Measurements from ENCODE around the gene MDP1.

Gene MDP1

DNA sequence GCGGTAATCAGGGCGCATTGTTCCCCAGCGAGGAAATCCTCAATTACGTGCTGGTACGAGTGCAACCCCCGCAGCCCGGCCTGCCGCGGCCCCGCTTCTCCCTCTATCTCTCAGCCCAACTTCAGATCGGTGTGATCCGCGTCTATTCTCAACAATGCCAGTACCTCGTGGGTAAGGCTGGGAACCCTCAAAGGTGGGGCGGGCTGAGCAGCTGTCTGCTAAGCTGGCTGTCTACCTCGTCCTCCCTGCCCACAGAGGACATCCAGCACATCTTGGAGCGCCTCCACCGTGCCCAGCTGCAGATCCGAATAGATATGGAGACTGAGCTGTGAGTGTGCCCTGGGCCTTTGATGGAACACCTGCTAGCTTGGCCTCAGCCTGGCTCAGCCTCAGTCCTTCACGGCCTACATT lies 43.0 kb downstream of the MDP1 start:
- no peak for ATAC-seq
- TF ChIP-seq, protein P1, sequence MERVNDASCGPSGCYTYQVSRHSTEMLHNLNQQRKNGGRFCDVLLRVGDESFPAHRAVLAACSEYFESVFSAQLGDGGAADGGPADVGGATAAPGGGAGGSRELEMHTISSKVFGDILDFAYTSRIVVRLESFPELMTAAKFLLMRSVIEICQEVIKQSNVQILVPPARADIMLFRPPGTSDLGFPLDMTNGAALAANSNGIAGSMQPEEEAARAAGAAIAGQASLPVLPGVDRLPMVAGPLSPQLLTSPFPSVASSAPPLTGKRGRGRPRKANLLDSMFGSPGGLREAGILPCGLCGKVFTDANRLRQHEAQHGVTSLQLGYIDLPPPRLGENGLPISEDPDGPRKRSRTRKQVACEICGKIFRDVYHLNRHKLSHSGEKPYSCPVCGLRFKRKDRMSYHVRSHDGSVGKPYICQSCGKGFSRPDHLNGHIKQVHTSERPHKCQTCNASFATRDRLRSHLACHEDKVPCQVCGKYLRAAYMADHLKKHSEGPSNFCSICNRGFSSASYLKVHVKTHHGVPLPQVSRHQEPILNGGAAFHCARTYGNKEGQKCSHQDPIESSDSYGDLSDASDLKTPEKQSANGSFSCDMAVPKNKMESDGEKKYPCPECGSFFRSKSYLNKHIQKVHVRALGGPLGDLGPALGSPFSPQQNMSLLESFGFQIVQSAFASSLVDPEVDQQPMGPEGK (CRISPR knock-in tag; IDR thresholded peaks at IDR 0.05; ENCODE audit: borderline replicate concordance) = no peak
- TF ChIP-seq GLIS3 (CRISPR knock-in tag; IDR thresholded peaks at IDR 0.05) (no peak), ZFP30 (CRISPR knock-in tag; IDR thresholded peaks at IDR 0.05) (no peak), ZFP3 (CRISPR knock-in tag; IDR thresholded peaks at IDR 0.05) (no peak), BACH2 (CRISPR knock-in tag; IDR thresholded peaks at IDR 0.05; ENCODE audit: borderline replicate concordance) (no peak), ARNTL (CRISPR knock-in tag; IDR thresholded peaks at IDR 0.05; ENCODE audit: borderline replicate concordance, low read depth) (no peak), PPARA (CRISPR knock-in tag; IDR thresholded peaks at IDR 0.05; ENCODE audit: borderline replicate concordance) (no peak), ZNF70 (CRISPR knock-in tag; IDR thresholded peaks at IDR 0.05) (no peak)

DNA sequence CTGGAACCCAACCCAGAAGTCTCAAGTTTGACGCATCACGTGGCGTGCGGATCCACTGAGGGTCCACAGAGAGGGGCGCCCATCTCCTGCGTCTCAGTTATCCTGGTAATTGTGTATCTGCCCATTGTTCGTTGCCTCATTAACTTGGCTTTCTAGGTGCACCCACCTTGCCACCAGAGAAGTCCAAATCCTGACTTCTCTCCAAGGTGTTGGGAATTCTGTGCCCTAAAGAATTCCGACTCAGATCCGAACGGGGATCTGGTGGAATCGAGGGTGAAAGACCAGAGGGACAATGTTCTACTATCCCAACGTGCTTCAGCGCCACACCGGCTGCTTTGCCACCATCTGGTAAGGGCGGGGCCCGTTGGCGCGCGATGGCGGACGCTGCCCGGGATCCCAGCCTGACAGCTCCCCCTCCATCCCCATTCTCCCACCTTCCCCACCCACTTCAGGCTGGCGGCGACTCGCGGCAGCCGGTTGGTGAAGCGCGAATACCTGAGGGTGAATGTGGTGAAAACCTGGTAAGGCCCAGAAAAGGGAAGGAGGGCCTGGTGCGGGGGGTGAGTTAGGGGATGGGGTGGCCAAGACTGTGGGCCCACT lies 43.5 kb downstream of the MDP1 start:
- no peak for TF ChIP-seq TCF4 (CRISPR knock-in tag; IDR thresholded peaks at IDR 0.05; ENCODE audit: borderline replicate concordance)
- TF ChIP-seq ISL1 (CRISPR knock-in tag; IDR thresholded peaks at IDR 0.05) = no peak
- TF ChIP-seq TOX (CRISPR knock-in tag; IDR thresholded peaks at IDR 0.05; ENCODE audit: borderline replicate concordance) = no peak
- no peak; the same call in none of the 3 replicates for ATAC-seq

DNA sequence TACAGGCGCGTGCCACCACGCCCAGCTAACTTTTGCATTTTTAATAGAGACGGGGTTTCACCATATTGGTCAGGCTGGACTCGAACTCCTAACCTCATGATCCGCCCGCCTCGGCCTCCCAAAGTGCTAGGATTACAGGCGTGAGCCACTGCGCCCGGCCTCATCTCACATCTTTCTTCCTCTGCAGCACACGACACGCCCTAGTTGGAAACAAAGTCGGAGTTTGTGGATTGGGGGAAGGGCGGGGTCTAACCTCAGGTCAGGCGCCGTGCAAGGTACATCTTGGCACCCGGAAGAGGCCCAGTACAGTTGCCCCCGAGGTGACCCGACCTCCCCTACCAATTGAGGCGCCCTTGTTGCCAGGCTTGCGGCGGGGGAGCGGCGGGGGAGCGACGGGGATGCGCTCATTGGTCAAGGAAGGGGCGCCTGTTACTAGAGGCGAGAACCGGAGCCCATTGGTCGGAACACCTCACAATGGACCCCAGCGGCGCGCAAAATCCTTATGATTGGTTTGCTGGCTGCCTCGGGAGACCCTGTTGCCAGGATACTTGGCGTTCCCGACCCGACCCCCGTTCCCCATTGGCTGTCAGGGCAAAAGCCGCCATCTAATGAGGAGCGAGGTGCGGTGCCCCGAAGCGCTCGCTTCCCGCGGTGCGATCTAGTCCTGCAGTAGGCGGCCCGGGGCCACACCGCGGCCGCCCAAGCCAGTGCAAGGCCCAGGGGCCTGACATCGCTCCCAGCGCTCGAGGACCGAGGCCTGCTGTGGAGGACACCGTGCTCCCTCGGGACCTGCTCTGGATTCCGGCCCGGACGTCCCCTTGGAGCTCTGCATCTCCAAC lies 44.2 kb downstream of the MDP1 start, which contains the start of gene REC8:
Gene REC8 (plus strand): TSS at position 659 of the 839 bp plus-strand sequence. CDS start 473 bp downstream, outside the sequence.
- ATAC-seq = peak; percentile 92
- TF ChIP-seq ZNF8 (CRISPR knock-in tag; IDR thresholded peaks at IDR 0.05) = 0 out of 2 replicates have a peak, but pooled peaks have one; percentile 35
- TF ChIP-seq, protein P2, sequence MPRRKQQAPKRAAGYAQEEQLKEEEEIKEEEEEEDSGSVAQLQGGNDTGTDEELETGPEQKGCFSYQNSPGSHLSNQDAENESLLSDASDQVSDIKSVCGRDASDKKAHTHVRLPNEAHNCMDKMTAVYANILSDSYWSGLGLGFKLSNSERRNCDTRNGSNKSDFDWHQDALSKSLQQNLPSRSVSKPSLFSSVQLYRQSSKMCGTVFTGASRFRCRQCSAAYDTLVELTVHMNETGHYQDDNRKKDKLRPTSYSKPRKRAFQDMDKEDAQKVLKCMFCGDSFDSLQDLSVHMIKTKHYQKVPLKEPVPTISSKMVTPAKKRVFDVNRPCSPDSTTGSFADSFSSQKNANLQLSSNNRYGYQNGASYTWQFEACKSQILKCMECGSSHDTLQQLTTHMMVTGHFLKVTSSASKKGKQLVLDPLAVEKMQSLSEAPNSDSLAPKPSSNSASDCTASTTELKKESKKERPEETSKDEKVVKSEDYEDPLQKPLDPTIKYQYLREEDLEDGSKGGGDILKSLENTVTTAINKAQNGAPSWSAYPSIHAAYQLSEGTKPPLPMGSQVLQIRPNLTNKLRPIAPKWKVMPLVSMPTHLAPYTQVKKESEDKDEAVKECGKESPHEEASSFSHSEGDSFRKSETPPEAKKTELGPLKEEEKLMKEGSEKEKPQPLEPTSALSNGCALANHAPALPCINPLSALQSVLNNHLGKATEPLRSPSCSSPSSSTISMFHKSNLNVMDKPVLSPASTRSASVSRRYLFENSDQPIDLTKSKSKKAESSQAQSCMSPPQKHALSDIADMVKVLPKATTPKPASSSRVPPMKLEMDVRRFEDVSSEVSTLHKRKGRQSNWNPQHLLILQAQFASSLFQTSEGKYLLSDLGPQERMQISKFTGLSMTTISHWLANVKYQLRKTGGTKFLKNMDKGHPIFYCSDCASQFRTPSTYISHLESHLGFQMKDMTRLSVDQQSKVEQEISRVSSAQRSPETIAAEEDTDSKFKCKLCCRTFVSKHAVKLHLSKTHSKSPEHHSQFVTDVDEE (CRISPR knock-in tag; IDR thresholded peaks at IDR 0.05) = no peak
- TF ChIP-seq OSR1 (CRISPR knock-in tag; IDR thresholded peaks at IDR 0.05) = no peak
- TF ChIP-seq, protein P1 (CRISPR knock-in tag; IDR thresholded peaks at IDR 0.05; ENCODE audit: borderline replicate concordance) = no peak
- TF ChIP-seq ISL1 (CRISPR knock-in tag; IDR thresholded peaks at IDR 0.05) = no peak
- TF ChIP-seq BACH2 (CRISPR knock-in tag; IDR thresholded peaks at IDR 0.05; ENCODE audit: borderline replicate concordance) = no peak
- TF ChIP-seq GLIS3 (CRISPR knock-in tag; IDR thresholded peaks at IDR 0.05) = peak; percentile 77; the same call in 1 of the 2 replicates
- TF ChIP-seq, protein P3, sequence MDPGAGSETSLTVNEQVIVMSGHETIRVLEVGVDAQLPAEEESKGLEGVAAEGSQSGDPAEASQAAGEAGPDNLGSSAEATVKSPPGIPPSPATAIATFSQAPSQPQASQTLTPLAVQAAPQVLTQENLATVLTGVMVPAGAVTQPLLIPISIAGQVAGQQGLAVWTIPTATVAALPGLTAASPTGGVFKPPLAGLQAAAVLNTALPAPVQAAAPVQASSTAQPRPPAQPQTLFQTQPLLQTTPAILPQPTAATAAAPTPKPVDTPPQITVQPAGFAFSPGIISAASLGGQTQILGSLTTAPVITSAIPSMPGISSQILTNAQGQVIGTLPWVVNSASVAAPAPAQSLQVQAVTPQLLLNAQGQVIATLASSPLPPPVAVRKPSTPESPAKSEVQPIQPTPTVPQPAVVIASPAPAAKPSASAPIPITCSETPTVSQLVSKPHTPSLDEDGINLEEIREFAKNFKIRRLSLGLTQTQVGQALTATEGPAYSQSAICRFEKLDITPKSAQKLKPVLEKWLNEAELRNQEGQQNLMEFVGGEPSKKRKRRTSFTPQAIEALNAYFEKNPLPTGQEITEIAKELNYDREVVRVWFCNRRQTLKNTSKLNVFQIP (CRISPR knock-in tag; IDR thresholded peaks at IDR 0.05; ENCODE audit: borderline replicate concordance, low read depth) = no peak
- no peak for TF ChIP-seq ZC3H10 (CRISPR knock-in tag; IDR thresholded peaks at IDR 0.05)
- TF ChIP-seq, protein P4, sequence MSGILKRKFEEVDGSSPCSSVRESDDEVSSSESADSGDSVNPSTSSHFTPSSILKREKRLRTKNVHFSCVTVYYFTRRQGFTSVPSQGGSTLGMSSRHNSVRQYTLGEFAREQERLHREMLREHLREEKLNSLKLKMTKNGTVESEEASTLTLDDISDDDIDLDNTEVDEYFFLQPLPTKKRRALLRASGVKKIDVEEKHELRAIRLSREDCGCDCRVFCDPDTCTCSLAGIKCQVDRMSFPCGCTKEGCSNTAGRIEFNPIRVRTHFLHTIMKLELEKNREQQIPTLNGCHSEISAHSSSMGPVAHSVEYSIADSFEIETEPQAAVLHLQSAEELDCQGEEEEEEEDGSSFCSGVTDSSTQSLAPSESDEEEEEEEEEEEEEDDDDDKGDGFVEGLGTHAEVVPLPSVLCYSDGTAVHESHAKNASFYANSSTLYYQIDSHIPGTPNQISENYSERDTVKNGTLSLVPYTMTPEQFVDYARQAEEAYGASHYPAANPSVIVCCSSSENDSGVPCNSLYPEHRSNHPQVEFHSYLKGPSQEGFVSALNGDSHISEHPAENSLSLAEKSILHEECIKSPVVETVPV (CRISPR knock-in tag; IDR thresholded peaks at IDR 0.05) = no peak
- TF ChIP-seq CSDC2 (CRISPR knock-in tag; IDR thresholded peaks at IDR 0.05) = peak; percentile 81; the same call in 1 of the 2 replicates
- 0 out of 2 replicates have a peak, but pooled peaks have one; percentile 13 for TF ChIP-seq ZFP30 (CRISPR knock-in tag; IDR thresholded peaks at IDR 0.05)
- TF ChIP-seq RARB (CRISPR knock-in tag; IDR thresholded peaks at IDR 0.05) = no peak
- TF ChIP-seq, protein P5, sequence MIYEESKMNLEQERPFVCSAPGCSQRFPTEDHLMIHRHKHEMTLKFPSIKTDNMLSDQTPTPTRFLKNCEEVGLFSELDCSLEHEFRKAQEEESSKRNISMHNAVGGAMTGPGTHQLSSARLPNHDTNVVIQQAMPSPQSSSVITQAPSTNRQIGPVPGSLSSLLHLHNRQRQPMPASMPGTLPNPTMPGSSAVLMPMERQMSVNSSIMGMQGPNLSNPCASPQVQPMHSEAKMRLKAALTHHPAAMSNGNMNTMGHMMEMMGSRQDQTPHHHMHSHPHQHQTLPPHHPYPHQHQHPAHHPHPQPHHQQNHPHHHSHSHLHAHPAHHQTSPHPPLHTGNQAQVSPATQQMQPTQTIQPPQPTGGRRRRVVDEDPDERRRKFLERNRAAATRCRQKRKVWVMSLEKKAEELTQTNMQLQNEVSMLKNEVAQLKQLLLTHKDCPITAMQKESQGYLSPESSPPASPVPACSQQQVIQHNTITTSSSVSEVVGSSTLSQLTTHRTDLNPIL (CRISPR knock-in tag; IDR thresholded peaks at IDR 0.05; ENCODE audit: low read depth) = no peak
- TF ChIP-seq TCF4 (CRISPR knock-in tag; IDR thresholded peaks at IDR 0.05; ENCODE audit: borderline replicate concordance) = no peak
- 0 out of 2 replicates have a peak, but pooled peaks have one; percentile 55 for TF ChIP-seq SNAI2 (CRISPR knock-in tag; IDR thresholded peaks at IDR 0.05)
- TF ChIP-seq ZNF565 (CRISPR knock-in tag; conservative IDR thresholded peaks at IDR 0.05; ENCODE audit: low read depth) = peak; percentile 36; the same call in 1 of the 2 replicates
- no peak; the same call in 1 of the 2 replicates for TF ChIP-seq ZFP3 (CRISPR knock-in tag; IDR thresholded peaks at IDR 0.05)
- TF ChIP-seq ARNTL (CRISPR knock-in tag; IDR thresholded peaks at IDR 0.05; ENCODE audit: borderline replicate concordance, low read depth) = no peak
- no peak for TF ChIP-seq TOX (CRISPR knock-in tag; IDR thresholded peaks at IDR 0.05; ENCODE audit: borderline replicate concordance)
- TF ChIP-seq ZNF70 (CRISPR knock-in tag; IDR thresholded peaks at IDR 0.05) = no peak
- peak; percentile 66; the same call in 1 of the 2 replicates for TF ChIP-seq ESRRG (CRISPR knock-in tag; IDR thresholded peaks at IDR 0.05)
- TF ChIP-seq PPARA (CRISPR knock-in tag; IDR thresholded peaks at IDR 0.05; ENCODE audit: borderline replicate concordance) = no peak

All from SK-N-SH treated with all-trans-retinoic acid at 6 μM for 48 hours (cell line).